Astrocyte of the cerebellum (primary cell): ENCODE data around the gene TRAPPC1.

Source experiments
- DNase-seq: peaks from one replicate; pipeline ENCODE4 v3.0.0-alpha.2; 2011; ENCODE audit warnings: low read depth
- H3K4me3 ChIP-seq: 2 replicates; pipeline ENCODE4 v1.5.1; 2011; ENCODE audit warnings: mild to moderate bottlenecking, low read depth, low read length, moderate library complexity
- in situ Hi-C: cut with HindIII; loops from 2 replicates; pipeline ENCODE4 v1.10.0; 2017; ENCODE audit warnings: low sequenced_read_pairs
- TF ChIP-seq, protein P1 (sequence below): IDR thresholded peaks from 2 replicates; pipeline ENCODE4 v1.5.1; 2012; ENCODE audit warnings: low read length, low read depth, moderate library complexity, mild to moderate bottlenecking; ENCODE audit errors: missing control alignments

The TRAPPC1 gene

DNA sequence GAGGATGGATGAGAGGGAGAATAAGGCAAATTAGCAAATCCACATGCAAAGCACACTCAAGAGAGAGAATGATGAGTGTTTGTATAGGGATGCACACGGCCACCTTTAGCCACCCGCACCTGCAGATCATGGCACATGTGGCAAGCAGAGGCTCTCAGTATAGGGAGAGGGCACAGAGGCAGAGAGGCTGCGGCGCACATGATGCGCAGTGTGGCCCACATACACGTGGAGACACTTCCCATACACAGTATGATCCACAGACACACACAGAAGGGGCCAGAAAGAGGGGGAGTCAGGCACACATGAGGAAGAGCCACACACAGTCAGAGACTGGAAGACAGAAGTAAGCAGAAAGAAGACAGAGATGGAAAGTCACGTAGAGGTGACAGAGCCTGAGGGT is 49.7 kb downstream of the TRAPPC1 start:
- in situ Hi-C loops = no loop called here
- H3K4me3 ChIP-seq = no peak overlapping the region
- DNase-seq = no peak
- TF ChIP-seq, protein P1, sequence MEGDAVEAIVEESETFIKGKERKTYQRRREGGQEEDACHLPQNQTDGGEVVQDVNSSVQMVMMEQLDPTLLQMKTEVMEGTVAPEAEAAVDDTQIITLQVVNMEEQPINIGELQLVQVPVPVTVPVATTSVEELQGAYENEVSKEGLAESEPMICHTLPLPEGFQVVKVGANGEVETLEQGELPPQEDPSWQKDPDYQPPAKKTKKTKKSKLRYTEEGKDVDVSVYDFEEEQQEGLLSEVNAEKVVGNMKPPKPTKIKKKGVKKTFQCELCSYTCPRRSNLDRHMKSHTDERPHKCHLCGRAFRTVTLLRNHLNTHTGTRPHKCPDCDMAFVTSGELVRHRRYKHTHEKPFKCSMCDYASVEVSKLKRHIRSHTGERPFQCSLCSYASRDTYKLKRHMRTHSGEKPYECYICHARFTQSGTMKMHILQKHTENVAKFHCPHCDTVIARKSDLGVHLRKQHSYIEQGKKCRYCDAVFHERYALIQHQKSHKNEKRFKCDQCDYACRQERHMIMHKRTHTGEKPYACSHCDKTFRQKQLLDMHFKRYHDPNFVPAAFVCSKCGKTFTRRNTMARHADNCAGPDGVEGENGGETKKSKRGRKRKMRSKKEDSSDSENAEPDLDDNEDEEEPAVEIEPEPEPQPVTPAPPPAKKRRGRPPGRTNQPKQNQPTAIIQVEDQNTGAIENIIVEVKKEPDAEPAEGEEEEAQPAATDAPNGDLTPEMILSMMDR = no peak

DNA sequence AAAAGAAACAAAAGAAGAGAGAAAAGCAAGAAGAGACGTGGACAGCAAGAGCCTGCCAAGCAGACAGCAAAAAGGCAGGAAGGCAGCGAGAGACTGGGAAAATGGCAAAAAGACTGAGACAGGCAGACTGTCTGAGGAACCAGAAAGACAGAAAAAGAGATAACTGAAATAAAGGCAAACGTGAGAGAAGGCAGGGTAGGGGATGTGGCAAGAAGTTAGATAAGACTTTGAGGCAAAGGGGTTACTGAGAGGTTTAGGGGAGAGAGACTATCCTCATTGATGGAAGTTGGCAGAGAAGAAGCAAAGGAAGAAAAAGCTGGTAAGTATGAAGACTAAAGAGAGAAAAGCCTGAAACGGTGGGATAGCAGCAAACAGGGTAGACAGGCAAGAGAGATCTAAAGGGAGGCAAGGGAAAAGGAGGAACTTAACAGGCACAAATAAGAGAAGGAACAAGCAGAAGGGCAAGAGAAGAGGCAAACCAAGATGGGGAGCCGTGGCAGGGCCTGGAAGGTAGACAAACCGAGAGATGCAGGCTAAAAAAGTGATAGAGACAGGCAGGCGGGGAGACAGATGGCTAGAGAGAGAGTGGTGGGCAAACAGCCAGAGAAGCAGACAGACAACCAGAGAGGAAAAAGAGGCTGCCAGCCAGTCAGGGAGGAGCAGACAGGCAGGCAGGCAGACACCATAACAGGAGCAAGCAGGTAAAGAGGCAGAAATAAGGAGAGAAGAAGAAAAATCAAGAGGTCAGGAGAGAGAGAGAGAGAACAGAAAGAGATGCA is 50.3 kb downstream of the TRAPPC1 start:
- in situ Hi-C loops = no loop called here

More for the DNA sequence above, 50.3 kb downstream of the TRAPPC1 start:
- DNase-seq = no peak
- TF ChIP-seq, protein P1 = no peak
- H3K4me3 ChIP-seq = no peak overlapping the region
